HTERT RPE-1 (cell line): ENCODE measurements around the gene SOCS3.

Source experiments
- in situ Hi-C: fragments of 300-500 bp; cut with MboI; formaldehyde crosslinking; loops from 4 replicates; pipeline ENCODE4 v1.14.3; 2020; ENCODE audit warnings: low sequenced_read_pairs

The SOCS3 gene

DNA sequence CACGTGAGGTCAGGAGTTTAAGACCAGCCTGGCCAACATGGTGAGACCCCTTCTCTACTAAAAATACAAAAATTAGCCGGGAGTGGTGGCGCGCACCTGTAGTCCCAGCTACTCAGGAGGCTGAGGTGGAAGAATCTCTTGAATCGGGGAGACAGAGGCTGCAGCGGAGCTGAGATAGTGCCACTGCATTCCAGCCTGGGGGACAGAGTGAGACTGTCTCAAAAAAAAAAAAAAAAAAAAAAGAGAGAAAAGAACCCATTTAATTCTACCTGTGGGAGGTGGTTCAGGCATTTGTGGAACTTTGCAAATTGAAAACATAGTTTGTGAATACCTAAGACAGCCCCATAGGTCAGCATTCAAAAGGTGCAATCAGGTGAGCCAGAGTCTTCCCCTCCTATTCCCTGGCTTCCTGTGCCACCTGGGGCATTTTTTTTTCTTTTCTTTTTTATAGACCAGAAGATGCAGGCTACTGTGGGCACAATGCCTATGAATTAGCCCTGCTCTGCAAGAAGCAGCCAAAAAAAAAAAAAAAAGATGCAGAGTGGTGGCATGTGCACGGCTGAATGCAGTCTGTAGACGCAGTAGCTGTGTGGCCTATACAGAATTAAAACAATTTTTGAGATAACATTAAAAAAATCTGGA lies 9.1 kb upstream of the SOCS3 start:
- in situ Hi-C loops: no loop called here

DNA sequence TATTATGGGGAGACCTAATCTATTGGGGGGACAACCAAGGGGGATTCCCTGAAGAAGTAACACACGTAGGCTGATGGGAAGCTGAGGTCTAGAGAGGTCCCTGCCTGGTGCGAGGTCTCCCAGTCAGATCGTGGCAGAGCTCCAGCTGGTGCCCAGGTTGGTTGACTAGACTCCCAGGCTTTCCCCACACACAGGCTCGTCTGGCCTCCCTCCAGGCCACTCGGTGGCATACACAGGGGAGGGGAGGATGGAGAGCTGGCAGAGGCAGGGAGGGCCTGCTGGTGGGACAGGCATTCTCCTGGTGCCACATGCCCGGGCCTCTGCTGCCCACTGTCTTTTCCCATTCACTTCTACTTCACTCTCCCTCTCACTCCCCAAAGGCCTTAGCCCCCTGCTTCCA lies 8.5 kb upstream of the SOCS3 start:
- in situ Hi-C loops: no loop called here

DNA sequence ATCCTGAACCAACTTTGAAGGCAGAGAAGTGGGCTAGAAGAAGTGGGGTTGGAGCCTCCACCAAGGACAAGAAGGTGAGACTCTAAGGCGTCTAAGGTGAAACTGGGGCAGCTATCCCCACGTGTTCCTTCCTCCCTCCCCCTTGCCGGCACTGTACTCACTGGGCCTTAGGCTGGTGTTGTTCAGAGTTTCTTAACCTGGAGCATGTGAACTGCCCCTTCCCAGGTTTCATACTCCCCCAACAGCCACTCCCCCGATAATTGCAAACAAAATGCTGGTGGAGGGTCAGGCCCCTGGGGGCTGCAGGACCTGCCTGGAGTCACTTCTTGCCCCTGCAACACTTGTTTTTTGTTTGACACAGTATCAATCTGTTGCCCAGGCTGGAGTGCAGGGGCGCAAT lies 7.3 kb upstream of the SOCS3 start:
- in situ Hi-C loops: no loop called here

DNA sequence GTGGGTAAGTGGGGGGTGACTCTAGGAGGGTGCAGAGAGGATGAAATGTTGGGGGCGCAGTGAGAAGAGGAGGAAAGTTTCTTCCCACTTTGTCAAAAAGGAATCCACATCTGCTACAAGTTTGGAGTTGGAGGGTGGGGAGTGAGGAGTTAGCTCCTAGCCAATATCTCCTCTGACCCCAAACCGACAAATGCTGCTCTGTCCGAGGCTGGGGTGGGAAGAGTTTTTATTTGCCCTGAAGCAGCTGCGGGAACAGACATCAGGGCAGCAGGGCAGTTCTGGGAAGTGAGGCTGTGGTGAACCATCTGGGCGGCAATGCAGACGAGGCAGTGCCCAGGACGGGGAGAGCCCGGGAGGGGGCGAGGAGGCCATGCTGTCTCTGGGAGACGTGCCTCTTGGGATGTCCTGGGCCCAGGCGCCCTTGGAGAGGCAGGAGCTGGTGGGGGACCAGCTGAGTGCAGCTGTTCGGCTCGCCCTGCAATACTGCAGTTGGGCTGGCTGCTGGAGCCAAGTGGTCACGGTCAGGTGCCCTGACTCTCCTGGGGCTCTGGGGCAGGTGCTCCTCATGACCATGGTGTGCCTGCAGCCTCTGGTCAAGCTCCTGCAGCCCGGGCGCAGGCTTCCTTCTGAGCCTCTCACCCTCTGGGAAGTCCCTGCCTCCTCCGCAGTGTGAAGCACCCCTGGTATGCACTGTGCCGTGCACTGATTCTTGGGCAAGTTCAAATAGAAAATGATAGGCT lies 6.4 kb upstream of the SOCS3 start:
- in situ Hi-C loops: no loop called here

DNA sequence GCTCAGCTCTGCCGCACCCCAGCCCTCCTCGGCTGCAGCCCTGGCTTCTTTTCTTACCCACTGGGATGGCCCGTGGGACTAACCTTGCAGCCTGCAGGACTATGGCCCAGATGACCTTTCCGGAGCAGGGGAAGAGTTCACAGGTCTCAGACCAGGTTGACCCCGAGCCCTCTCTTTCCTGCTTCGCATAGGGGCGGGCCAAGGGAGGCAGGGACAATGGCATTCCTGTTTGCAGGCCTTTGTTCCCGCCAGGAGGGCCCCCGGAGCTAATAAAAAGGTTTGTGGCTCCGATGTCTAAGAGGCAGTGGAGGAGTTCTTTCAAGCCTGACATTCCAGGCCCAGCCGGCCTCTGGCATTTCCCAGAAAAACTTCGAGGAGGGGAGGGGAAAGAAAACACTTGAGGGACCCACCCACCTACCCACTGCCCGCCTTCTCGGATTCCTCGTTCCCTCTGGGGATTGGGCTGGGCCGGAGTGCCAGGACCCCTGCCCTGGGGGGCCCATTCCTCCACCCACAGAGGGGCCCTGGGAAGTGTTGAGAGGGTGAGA lies 5.8 kb upstream of the SOCS3 start:
- in situ Hi-C loops: no loop called here

DNA sequence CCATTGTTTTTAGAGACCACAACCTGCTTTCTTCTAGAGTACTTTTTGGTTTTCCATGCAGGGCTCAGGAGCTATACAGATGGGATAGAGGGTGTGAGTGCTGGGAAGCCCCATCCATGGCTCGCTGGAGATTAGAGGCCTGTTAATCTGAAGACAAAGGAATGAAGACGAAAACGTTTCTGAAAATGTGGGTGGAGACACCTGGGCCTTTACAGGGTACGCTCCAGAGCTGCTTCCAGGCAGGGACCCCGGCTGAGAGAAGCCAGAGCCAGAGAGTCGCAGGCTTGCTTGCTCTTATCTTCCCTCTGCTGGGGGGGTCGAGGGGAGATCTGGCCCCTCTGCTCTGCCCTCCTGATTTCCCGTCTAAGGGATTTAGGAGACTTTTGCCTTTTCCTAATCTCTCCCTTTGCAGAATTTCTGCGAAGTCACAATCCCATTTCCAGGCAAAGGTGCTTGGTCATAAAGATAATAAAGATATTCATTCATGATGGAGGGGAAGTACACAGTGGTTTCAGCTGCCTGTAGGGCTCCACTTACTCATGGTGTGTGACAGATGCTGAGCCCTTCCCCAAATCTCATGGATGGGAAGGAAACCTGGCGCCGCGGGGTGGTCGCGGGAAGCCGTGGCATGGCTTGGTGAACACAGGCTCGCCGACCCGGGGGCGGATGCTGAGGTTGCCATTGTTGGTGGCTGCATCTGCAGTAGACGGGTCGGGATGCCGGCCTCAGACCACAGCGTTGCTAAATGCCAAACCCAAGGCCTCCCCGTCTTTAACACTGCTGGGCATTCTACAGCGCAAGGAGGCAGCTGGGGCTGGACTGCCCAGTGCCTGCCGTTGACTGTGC lies 4.8 kb upstream of the SOCS3 start:
- in situ Hi-C loops: no loop called here

DNA sequence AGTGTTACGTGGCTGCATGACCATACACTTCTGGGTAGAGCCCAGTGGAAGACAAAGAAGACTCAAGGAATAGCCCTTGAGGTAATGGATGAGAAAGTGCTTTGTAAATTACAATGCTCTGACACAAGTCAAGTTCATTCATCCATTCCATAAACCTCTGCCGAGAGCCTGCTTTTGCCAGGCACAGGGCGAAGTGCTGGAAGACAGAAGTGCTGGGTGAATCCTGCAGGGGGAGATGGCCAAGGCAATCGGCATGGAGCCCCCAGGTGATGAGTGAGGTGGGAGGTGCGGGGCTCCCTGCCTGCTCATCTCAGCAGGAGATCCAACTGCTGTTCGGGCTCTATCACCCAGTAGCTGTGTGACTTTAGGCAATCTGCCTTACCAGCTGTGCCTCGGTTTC lies 2.8 kb upstream of the SOCS3 start:
- in situ Hi-C loops: no loop called here

DNA sequence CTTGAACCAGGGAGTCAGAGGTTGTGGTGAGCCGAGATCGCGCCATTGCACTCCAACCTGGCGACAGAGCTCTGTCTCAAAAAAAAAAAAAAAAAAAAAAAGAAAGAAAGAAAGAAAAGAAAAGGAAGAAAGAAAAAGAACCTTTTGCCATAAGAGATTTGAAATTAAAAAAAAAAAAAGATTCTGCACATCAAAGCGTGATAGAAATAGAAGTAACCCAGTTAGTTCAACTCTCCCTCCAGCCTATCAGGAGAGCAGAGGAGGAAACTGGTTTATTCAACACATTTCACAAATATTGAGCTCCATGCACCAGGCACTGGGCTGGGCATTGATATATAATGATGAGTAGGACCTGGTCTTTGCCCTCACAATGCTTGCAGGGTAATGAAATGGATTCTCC lies 2.4 kb upstream of the SOCS3 start:
- in situ Hi-C loops: no loop called here

DNA sequence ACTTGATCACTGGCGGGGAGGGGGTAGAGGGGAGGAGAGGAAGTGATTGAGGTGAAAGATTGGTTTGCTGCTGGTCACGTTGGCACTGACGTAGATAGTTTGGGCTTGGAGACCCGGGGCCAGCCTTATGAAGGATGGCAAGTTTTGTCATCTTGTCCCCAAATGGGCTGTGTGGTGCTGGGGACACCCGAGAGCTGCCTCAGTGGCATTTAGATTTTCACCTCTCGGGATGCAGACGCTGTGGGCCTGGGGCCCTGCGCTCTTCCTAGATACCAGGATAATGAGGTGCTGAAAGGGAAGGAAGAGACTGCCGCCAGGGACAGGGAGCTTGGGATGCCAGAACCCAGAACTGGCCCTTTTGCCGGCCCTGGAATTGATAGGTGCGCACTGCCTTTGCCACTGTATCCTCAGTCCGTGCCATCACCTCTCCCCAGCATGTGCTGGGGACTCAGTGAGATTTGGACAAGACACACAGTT lies 1.4 kb upstream of the SOCS3 start:
- in situ Hi-C loops: no loop called here

DNA sequence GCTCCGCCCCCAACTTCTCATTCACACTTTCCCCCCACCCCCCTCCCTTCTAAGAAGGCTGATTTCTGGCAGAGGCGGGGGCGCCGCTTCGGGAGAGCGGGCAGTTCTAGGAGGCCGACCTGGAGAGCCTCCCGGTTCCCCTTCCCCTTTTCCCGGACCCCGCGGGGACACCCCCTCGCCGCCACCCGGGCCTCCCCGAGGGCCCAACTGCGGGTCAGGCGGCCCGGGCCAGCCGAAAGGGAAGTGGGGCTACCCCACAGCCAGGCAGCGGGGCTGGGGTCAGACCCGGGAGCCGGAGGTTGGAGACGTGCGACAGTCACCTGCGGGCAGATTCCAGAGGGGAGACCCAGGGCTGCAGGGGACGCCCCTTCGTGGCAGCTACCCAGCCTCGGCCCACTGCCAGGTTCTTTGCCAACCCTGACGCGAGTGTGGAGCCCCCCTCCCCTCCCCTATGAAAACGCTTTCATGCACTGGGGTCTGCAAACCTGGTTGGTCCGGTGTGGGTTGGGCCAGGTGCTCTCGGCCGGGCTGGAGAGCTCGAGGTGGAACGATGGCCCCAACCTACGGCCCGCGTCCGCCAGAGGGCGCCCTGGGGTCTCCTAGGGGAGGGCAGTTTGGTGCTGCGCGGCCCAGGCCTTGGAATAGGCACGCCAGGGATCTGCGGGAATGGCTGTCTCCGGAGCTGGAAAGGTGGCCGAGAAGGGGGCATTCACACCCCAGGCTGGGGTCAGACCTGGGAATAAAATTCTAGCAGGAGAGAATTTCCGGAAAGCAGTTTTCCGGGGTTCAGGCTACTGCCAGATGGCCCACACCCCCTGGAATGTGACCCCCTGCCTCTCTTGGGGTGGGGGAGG lies 721 bp upstream of the SOCS3 start:
- in situ Hi-C loops: no loop called here

DNA sequence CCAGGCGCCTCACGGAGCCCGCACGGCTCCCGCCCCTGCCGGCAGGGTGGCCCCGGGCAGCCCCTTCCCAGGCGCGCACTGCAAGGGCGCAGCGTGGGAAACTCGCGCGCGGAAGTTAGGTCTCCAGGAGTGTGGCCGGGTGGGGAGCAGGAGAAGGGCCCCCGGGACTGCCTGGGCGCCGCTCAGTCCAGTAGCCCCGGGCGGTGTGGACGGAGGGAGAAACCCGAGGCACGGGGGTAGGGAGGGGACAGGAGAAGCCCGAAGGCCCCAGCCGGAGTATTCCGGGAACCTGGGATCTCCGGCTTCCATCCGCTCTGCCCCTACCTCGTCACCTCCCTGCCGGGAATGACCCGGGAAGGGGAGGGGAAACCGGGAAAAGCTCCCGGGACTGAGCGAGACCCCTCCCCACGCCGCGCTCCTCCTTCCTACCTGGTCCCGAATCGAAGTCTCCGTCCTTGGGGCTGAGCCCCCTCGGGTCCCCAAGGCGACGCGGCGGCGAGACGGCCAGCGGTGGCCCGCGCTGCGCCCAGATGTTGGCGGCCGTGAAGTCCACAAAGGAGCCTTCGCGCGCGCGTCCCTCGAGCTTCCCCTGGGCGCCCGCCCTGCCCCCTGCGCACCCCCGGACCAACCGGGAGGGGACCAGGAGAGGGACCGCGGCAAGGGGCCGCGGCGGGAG lies 418 bp downstream of the SOCS3 start:
- in situ Hi-C loops: no loop called here

DNA sequence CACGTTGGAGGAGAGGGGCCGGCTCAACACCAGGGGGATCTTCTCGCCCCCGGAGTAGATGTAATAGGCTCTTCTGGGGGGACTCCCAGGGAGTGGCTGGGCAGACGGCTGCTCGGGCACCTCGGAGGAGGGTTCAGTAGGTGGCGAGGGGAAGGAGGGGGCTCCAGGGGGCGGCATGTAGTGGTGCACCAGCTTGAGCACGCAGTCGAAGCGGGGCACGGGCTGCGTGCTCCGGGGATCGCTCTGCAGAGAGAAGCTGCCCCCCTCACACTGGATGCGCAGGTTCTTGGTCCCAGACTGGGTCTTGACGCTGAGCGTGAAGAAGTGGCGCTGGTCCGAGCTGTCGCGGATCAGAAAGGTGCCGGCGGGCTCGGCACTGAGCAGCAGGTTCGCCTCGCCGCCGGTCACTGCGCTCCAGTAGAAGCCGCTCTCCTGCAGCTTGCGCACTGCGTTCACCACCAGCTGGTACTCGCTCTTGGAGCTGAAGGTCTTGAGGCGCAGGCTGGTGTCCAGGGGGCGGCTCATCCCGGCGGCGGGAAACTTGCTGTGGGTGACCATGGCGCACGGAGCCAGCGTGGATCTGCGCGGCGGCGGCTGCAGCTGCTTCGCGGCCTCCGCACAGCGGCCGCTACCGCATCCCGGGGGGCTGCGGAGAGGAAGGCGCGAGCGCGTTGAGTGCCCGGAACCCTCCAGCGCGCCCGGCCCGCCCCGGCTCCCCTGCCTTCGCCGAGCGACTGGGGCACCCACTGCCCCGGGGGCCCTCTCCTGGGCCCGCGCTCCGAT lies 1.1 kb downstream of the SOCS3 start:
- in situ Hi-C loops: no loop called here

DNA sequence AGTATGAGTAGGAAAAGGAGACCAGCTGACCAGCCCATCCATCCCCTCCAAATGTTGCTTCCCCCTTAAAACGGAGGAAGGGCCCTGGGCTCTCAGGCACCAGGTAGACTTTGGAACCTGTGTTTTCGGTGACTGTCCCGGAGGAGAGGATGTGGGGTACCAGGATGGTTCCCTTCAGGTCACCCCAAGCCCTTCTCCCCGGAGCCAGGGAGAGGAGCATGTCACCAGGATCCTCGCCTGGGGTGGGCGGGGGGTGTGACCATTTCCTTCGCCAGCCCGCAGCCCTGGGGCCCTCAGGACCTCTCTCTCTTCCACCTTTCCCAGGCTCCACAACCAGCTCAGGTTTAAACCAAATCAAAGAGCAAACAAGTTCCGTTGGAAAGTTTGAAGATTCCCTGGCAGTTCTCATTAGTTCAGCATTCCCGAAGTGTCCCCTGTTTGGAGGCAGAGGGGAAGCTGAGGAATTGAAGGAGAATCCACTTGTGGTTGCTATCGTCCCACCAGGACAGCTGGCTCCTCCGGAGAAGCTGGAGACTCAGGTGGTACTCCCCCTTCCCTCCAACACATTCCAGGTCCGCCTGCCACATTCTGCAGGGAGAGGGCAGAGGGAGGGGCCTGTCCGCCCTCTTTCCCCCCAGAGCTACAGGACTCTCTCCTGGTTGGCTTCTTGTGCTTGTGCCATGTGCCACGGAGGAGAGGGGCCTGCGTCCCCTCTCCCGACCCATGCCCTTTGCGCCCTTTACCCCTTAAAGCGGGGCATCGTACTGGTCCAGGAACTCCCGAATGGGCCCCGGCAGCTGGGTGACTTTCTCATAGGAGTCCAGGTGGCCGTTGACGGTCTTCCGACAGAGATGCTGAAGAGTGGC lies 2.0 kb downstream of the SOCS3 start:
- in situ Hi-C loops: no loop called here

DNA sequence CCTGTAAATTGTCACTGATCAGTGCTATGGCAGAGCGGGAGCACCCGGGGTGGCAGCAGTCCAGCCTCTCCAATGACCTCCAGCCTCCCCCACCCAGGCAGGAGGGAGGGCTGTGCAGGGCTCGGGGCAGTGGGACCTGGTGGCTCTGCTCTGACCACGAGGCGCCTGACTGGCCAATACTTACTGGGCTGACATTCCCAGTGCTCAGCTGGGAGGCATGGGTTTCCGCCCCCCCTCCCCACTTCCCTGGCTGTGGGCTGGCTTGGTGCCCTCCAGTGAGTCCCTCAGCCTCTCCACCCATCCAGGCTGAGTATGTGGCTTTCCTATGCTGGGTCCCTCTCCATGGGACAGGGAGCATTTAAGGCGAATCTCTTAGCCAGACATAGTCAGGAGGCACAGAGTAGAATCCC lies 2.7 kb downstream of the SOCS3 start:
- in situ Hi-C loops: no loop called here

DNA sequence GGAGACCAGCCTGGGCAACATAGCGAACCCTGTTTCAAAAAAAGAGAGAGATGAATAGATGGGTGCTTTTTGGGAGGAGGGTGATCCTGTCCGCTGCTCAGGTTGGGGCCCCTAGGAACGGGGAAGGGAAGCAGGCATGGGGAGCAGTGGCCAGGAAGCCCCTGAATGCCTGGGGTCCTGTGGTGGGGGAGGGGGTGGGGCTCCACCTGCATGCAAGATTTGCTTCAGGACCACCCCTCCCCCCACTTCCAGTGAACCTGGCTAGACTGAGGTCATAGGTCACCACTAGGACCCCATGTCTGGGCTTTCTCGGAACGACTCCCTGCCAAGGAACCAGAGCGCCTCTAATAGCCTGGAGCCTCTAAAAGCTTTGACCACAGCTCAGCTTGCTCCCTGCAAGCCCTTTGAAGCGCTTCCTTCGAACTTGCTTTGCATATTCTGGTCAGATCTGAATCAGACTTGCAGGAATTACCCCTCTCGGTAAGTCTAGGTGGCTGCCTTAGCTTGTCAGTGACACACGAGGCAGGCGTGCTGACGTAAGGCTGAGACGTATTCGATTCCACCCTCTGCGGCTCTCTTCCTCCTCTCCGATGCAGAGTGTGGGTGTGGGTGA lies 3.7 kb downstream of the SOCS3 start:
- in situ Hi-C loops: no loop called here

DNA sequence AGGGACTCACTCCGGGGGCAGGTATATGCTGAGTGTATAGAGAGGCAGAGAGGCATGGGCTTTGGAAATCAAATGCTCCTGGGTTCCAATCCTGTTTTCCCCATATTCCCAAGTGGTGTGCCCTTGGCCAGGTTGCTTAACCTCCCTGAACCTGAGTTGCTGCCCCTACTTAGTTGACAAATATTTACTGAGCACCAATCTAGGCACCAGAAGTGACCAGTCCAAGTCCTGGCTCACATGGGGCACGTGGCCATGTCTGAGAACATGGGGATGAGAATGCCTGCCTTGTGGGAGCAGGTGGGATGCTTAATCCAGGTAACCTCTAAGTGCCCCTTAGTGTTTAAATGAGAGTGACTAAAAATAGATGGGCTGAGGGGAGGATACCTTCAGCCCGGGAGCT lies 4.2 kb downstream of the SOCS3 start:
- in situ Hi-C loops: no loop called here

DNA sequence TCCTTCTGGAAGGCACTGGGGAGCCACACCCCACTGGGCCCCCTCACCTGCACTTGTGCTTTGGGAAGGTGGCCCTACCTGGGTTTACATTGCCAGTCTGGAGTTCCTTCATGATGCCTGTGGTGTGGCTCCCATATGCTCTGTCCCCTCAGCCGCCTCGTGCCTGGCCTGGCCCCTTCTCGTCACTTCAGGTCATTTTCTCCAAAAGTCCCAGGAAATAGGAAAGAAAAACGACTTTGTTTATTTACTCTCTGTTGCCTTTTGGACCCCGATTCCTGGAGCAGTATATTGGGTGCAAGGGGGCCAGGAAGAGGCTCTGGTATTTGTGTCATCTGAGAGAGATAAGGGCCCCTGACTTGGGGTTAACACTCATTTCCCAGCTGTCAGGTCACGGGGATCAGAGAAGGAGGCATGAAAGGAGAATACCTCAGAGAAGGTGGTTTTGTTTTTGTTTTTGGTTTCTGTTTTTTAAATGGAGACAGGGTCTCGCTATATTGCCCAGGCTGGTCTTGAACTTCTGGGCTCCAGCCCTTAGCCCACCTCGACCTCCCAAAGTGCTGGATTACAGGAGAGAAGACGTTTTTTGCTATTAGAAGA lies 4.7 kb downstream of the SOCS3 start:
- in situ Hi-C loops: no loop called here
